Measurements from ENCODE around the gene HNRNPAB. TPM values are rescaled to one million over a fixed set of nuclear protein-coding genes. Genes with fewer than 3 reads are reported as not detected.

The HNRNPAB gene
- total RNA-seq, 4 donors from 2014 or later = 98.4 to 135 (median 104) TPM

DNA sequence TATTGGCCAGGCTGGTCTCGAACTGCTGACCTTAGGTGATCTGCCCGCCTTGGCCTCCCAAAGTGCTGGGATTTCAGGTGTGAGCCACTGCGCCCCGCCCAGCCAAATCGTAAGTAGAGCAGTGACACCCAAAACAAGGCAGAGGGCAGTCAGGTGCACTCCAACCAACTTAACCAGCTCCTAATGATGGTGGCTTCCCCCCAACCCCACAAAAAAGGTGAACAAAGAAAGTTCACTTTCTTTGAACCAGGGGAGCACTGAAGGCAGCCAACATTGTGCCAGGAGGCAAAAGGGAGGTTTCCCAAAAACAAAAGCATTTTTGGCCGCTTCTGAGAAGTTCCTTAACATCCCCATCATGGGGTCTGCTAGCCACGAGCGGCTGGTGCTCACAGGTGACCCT is 26.8 kb upstream of the HNRNPAB start:
- 88% methylated on average over 6 of the region's 8 CpGs for WGBS
- TF ChIP-seq, protein P1, sequence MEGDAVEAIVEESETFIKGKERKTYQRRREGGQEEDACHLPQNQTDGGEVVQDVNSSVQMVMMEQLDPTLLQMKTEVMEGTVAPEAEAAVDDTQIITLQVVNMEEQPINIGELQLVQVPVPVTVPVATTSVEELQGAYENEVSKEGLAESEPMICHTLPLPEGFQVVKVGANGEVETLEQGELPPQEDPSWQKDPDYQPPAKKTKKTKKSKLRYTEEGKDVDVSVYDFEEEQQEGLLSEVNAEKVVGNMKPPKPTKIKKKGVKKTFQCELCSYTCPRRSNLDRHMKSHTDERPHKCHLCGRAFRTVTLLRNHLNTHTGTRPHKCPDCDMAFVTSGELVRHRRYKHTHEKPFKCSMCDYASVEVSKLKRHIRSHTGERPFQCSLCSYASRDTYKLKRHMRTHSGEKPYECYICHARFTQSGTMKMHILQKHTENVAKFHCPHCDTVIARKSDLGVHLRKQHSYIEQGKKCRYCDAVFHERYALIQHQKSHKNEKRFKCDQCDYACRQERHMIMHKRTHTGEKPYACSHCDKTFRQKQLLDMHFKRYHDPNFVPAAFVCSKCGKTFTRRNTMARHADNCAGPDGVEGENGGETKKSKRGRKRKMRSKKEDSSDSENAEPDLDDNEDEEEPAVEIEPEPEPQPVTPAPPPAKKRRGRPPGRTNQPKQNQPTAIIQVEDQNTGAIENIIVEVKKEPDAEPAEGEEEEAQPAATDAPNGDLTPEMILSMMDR (IDR thresholded peaks at IDR 0.05) = no peak
- TF ChIP-seq EP300 (IDR thresholded peaks at IDR 0.05) (no peak), POLR2A (IDR thresholded peaks at IDR 0.05; ENCODE audit: low read depth) (no peak), POLR2AphosphoS5 (IDR thresholded peaks at IDR 0.05) (no peak)
- Histone ChIP-seq H3K4me1 (no peaks in the 10 kb centered on the region), H3K4me3 (no peak overlapping the region), H3K27ac (replicated peaks in 1 of 4) (no peak overlapping the region), H3K27me3 (peaks cover 0 to 14% (median 0%) of the 10 kb centered on the region in 4 donors), H3K36me3 (no peaks in the 10 kb centered on the region), H3K9me3 (no peaks in the 10 kb centered on the region)
- intact Hi-C loops (cut with DNase I) = no loop called here
- no peak for DNase-seq (ENCODE audit: extremely low spot score)

DNA sequence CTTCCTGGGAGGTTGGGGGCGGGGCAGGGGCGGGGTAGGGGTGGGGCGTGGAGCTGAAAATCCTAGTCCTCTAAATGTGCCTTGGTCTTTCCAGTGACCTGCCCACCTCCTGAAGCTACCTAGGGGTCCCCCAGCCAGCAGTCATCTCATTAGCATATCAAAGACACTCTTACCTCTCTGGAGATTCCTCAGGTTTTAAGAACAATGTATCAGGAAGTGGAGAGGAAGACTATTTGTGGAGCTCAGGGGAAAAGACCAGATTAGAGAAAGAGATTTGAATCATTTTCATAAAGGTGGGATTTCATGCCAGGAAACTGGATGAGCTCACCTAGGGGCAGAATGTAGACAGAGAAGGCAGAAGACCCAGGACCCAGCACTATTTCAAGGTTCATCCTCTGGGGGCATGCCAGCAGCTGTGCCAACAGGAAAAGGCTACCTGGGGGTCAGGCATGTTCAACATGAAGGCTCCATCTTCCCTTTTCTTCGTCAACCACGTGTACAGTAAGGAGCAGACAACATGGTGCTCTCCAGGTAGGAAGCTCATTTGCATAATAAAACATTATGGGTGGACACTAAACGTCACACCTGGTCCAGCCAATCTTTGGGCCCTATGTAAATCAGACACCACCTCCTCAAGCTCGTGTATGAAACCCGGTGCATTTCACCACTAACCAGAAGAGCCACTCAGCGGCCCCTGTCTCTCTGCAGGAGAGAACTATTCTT is 24.0 kb upstream of the HNRNPAB start:
- no peaks in the 10 kb centered on the region for H3K4me1 ChIP-seq
- no peaks in the 10 kb centered on the region for H3K36me3 ChIP-seq
- peaks cover 0 to 14% (median 0%) of the 10 kb centered on the region in 4 donors for H3K27me3 ChIP-seq
- TF ChIP-seq POLR2A (IDR thresholded peaks at IDR 0.05; ENCODE audit: low read depth) = no peak
- TF ChIP-seq, protein P1 (IDR thresholded peaks at IDR 0.05) = no peak
- TF ChIP-seq EP300 (IDR thresholded peaks at IDR 0.05) = no peak
- TF ChIP-seq POLR2AphosphoS5 (IDR thresholded peaks at IDR 0.05) = no peak
- 40% methylated on average over 9 of the region's 9 CpGs for WGBS
- H3K27ac ChIP-seq (replicated peaks in 1 of 4) = no peak overlapping the region
- no peak for DNase-seq (ENCODE audit: extremely low spot score)
- intact Hi-C loops (cut with DNase I) = no loop called here
- no peaks in the 10 kb centered on the region for H3K9me3 ChIP-seq
- H3K4me3 ChIP-seq = no peak overlapping the region

GRCh38 chr5:178182158-178182876 is 22.0 kb upstream of the HNRNPAB start:
- intact Hi-C loops (cut with DNase I) = no loop called here
- no peak overlapping the region for H3K27ac ChIP-seq (replicated peaks in 1 of 4)
- DNase-seq (ENCODE audit: extremely low spot score) = no peak
- WGBS = 43% methylated on average over 4 of the region's 4 CpGs
- TF ChIP-seq POLR2A (IDR thresholded peaks at IDR 0.05; ENCODE audit: low read depth) (no peak), POLR2AphosphoS5 (IDR thresholded peaks at IDR 0.05) (no peak), EP300 (IDR thresholded peaks at IDR 0.05) (no peak)
- TF ChIP-seq, protein P1 (IDR thresholded peaks at IDR 0.05) = no peak
- H3K4me1 ChIP-seq = no peaks in the 10 kb centered on the region
- peaks cover 0 to 14% (median 0%) of the 10 kb centered on the region in 4 donors for H3K27me3 ChIP-seq
- H3K4me3 ChIP-seq = no peak overlapping the region
- H3K36me3 ChIP-seq = no peaks in the 10 kb centered on the region
- H3K9me3 ChIP-seq = no peaks in the 10 kb centered on the region

- WGBS = 59% methylated on average over 6 of the region's 6 CpGs
- TF ChIP-seq, protein P1 (IDR thresholded peaks at IDR 0.05) = no peak
- TF ChIP-seq POLR2AphosphoS5 (IDR thresholded peaks at IDR 0.05) = no peak
- no peak for TF ChIP-seq EP300 (IDR thresholded peaks at IDR 0.05)
- no peak for TF ChIP-seq POLR2A (IDR thresholded peaks at IDR 0.05; ENCODE audit: low read depth)
Measured at GRCh38 chr5:178186427-178186826, 17.9 kb upstream of the HNRNPAB start.

More at GRCh38 chr5:178186427-178186826, 17.9 kb upstream of the HNRNPAB start:
- H3K4me1 ChIP-seq = no peaks in the 10 kb centered on the region
- H3K27ac ChIP-seq (replicated peaks in 1 of 4) = no peak overlapping the region
- DNase-seq (ENCODE audit: extremely low spot score) = no peak
- no peaks in the 10 kb centered on the region for H3K9me3 ChIP-seq
- peaks cover 0 to 9% (median 0%) of the 10 kb centered on the region in 4 donors for H3K27me3 ChIP-seq
- no peaks in the 10 kb centered on the region for H3K36me3 ChIP-seq
- intact Hi-C loops (cut with DNase I) = no loop called here
- no peak overlapping the region for H3K4me3 ChIP-seq
